Neural crest cell (in vitro differentiated cells): Measurements from ENCODE around the gene APOH. TPM values are rescaled to one million over a fixed set of nuclear protein-coding genes. Genes with fewer than 3 reads are reported as not detected.

ENCODE experiments used
- DNase-seq: peaks from one replicate; pipeline ENCODE4 v3.0.0; 2021; ENCODE audit warnings: low read depth, mixed read lengths, low spot score
- H3K27ac Mint-ChIP-seq: one replicate; pipeline ENCODE4 v1.8.0; 2021; ENCODE audit warnings: mild to moderate bottlenecking, mixed read lengths; ENCODE audit not compliant: unreplicated experiment
- H3K27me3 Mint-ChIP-seq: 2 replicates; pipeline ENCODE4 v1.8.0; 2021; ENCODE audit warnings: low read depth, mild to moderate bottlenecking, mixed read lengths
- H3K36me3 Mint-ChIP-seq: 2 replicates; pipeline ENCODE4 v1.8.0; 2021; ENCODE audit warnings: low read depth, mild to moderate bottlenecking, mixed read lengths
- H3K4me1 Mint-ChIP-seq: 2 replicates; pipeline ENCODE4 v1.8.0; 2021; ENCODE audit warnings: mixed read lengths
- H3K4me3 Mint-ChIP-seq: one replicate; pipeline ENCODE4 v1.8.0; 2021; ENCODE audit warnings: mild to moderate bottlenecking, mixed read lengths
- H3K9me3 Mint-ChIP-seq: 2 replicates; pipeline ENCODE4 v1.8.0; 2021; ENCODE audit warnings: mixed read lengths
- CTCF ChIP-seq: fragments of 200-600 bp; sonication (generic); conservative IDR thresholded peaks from 2 replicates; pipeline ENCODE4 v1.5.0; 2021; ENCODE audit warnings: antibody characterized with exemption, mild to moderate bottlenecking
- total RNA-seq: library from RNA; stranded (reverse); gene quantifications from 2 replicates; pipeline ENCODE4 v1.2.1, GENCODE V29; 2021

Gene APOH
- total RNA-seq, 1 donor from 2014 or later: not detected

GRCh38 chr17:66235377-66235994, 6.3 kb upstream of the APOH start:
- H3K27me3 Mint-ChIP-seq: no peaks in the 10 kb centered on the region
- H3K9me3 Mint-ChIP-seq: no peaks in the 10 kb centered on the region
- DNase-seq: no peak
- peaks cover 6% of the 10 kb centered on the region for H3K4me1 Mint-ChIP-seq
- H3K36me3 Mint-ChIP-seq: no peaks in the 10 kb centered on the region
- H3K27ac Mint-ChIP-seq: no peak overlapping the region
- H3K4me3 Mint-ChIP-seq: no peak overlapping the region
- no peak for TF ChIP-seq CTCF

- DNase-seq: no peak
- no peak for TF ChIP-seq CTCF
- H3K27ac Mint-ChIP-seq: no peak overlapping the region
- no peaks in the 10 kb centered on the region for H3K36me3 Mint-ChIP-seq
- peaks cover 6% of the 10 kb centered on the region for H3K4me1 Mint-ChIP-seq
- no peaks in the 10 kb centered on the region for H3K27me3 Mint-ChIP-seq
- no peak overlapping the region for H3K4me3 Mint-ChIP-seq
- H3K9me3 Mint-ChIP-seq: no peaks in the 10 kb centered on the region
Measured at GRCh38 chr17:66234611-66235010, 5.4 kb upstream of the APOH start.

- Mint-ChIP-seq H3K9me3 (no peaks in the 10 kb centered on the region), H3K36me3 (no peaks in the 10 kb centered on the region), H3K4me3 (no peak overlapping the region), H3K27ac (no peak overlapping the region), H3K4me1 (peaks cover 6% of the 10 kb centered on the region), H3K27me3 (no peaks in the 10 kb centered on the region)
- DNase-seq: no peak
- TF ChIP-seq CTCF: no peak
Measured at GRCh38 chr17:66233023-66233753, 4.0 kb upstream of the APOH start.

- H3K27me3 Mint-ChIP-seq: no peaks in the 10 kb centered on the region
- no peak overlapping the region for H3K4me3 Mint-ChIP-seq
- peaks cover 6% of the 10 kb centered on the region for H3K4me1 Mint-ChIP-seq
- no peak for TF ChIP-seq CTCF
- no peaks in the 10 kb centered on the region for H3K36me3 Mint-ChIP-seq
- H3K9me3 Mint-ChIP-seq: no peaks in the 10 kb centered on the region
- no peak for DNase-seq
- H3K27ac Mint-ChIP-seq: no peak overlapping the region
Measured at GRCh38 chr17:66230922-66231591, 1.8 kb upstream of the APOH start.

GRCh38 chr17:66229783-66230538, 746 bp upstream of the APOH start:
- no peak overlapping the region for H3K27ac Mint-ChIP-seq
- H3K4me1 Mint-ChIP-seq: peaks cover 6% of the 10 kb centered on the region
- H3K9me3 Mint-ChIP-seq: no peaks in the 10 kb centered on the region
- H3K36me3 Mint-ChIP-seq: no peaks in the 10 kb centered on the region
- no peaks in the 10 kb centered on the region for H3K27me3 Mint-ChIP-seq
- no peak for DNase-seq
- no peak for TF ChIP-seq CTCF
- no peak overlapping the region for H3K4me3 Mint-ChIP-seq
